ENCODE results near the gene VSIG1.
A peak's percentile ranks its signal among the peaks of the same experiment; 100 is the strongest.

The VSIG1 gene

DNA sequence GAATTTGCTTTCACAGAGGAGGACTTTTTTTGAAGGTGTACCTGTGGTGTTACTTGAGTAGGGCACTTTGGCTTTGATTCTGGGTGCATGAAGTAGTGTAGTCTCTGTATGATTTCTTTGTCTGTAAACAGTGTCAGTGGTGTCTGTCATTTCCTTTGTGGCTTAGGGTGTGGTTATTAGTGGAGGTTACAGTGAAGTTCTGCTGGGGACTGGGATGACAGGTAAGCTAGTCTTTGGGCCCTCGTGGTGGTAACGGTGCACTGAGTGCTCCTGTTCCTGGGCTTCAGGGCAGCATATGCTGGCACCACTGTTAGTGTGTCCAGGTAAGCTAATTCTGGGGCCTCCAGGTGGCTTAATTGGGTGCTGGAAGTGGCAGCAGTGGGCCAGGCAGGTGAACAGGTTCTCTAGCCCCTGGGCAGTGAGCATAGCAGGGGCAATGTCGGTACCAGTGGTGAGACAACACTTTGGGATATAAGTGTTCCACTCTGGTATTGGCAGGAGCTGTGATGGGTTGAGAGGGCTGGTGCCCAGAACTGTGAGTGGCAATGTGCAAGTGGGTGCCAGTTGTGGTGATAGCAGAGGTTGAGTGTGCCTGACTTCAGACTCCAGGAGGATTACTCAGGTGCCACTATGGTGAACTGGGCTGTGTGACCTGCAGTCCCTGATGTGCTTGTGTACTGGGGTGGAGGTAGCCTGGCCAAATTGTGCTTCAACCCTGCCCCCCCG is 26.0 kb upstream of the VSIG1 start:
- no peak overlapping the region for H3K4ac ChIP-seq (ENCODE audit: low read depth in 1 of 2, low read length in 2 of 2)
- DNase-seq: no peak
- H3K4me2 ChIP-seq (ENCODE audit: low read length, poor library complexity, severe bottlenecking): no peak overlapping the region
- no peak overlapping the region for H3K27ac ChIP-seq (ENCODE audit: low read length, poor library complexity, severe bottlenecking)
- no peak overlapping the region for H2BK120ac ChIP-seq (ENCODE audit: low read depth, low read length)
- H4K91ac ChIP-seq (ENCODE audit: low read length): no peak overlapping the region
- H3K4me3 ChIP-seq (ENCODE audit: insufficient read depth in 1 of 2, low read depth in 1 of 2, low read length in 2 of 2): no peak overlapping the region
- H3K14ac ChIP-seq (ENCODE audit: low read length in 2 of 2): peak overlapping the region in 1 of 2 experiments; percentile 32
- H3K4me1 ChIP-seq (ENCODE audit: control insufficient read depth, insufficient read depth, low read depth, low read length): no peaks in the 10 kb centered on the region
- H3K79me1 ChIP-seq (replicated peaks; ENCODE audit: low read length, poor library complexity, severe bottlenecking): no peaks in the 10 kb centered on the region
- no peak overlapping the region for H2BK5ac ChIP-seq (ENCODE audit: low read depth, low read length, poor library complexity, severe bottlenecking)
- H3K9me3 ChIP-seq (ENCODE audit: control insufficient read depth, low read length): peaks cover 10% of the 10 kb centered on the region
- no peak overlapping the region for H3K23ac ChIP-seq (ENCODE audit: low read length in 2 of 2)
- peaks cover 0 to 33% of the 10 kb centered on the region in 2 experiments for H3K27me3 ChIP-seq (ENCODE audit: control insufficient read depth in 1 of 2, insufficient read depth in 1 of 2, low read length in 2 of 2)
- H2BK12ac ChIP-seq (ENCODE audit: low read length in 2 of 2): no peak overlapping the region
- no peaks in the 10 kb centered on the region for H3K36me3 ChIP-seq (ENCODE audit: control insufficient read depth in 1 of 2, insufficient read depth in 2 of 2, low read depth in 1 of 2, low read length in 2 of 2)
- no peak overlapping the region for H3K18ac ChIP-seq (ENCODE audit: low read depth in 1 of 2, low read length in 2 of 2)
- no peak overlapping the region for H4K8ac ChIP-seq (ENCODE audit: low read length)
- 81% methylated on average over 4 of the region's 4 CpGs for WGBS
- no peak overlapping the region for H2AK5ac ChIP-seq (ENCODE audit: low read length, severe bottlenecking)
- no peak overlapping the region for H2AFZ ChIP-seq (ENCODE audit: low read depth, low read length)
- H3K9ac ChIP-seq (ENCODE audit: low read length): no peak overlapping the region
- no peak overlapping the region for H2BK15ac ChIP-seq (ENCODE audit: low read depth, poor library complexity, severe bottlenecking)

DNA sequence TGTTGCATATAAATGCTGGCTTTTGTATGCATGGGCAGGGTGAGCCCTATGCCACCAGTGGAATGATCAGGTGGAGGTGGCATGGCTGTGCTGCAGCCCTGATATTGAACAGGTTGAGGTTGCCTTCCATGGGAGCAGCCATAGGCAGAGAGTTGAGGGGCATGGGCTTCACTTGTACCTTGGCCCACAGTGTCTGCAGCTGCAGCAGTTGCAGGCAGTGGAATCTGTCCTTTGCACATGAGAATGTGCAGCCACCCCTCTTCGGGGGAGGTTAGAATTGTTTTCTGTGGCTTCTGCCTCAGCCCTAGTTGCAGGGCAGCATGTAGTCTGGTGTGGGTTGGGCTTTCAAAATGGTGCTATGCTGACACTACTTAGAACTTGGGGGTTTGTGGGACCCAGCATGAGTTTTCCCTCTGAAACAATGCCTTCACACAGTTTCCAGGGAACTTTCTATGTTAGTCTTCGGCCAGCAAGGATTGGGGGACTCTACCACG is 25.4 kb upstream of the VSIG1 start:
- Histone ChIP-seq H3K4me1 (ENCODE audit: control insufficient read depth, insufficient read depth, low read depth, low read length) (no peaks in the 10 kb centered on the region), H4K8ac (ENCODE audit: low read length) (no peak overlapping the region), H3K27me3 (ENCODE audit: control insufficient read depth in 1 of 2, insufficient read depth in 1 of 2, low read length in 2 of 2) (peaks cover 0 to 33% of the 10 kb centered on the region in 2 experiments), H3K79me1 (replicated peaks; ENCODE audit: low read length, poor library complexity, severe bottlenecking) (no peaks in the 10 kb centered on the region), H2AFZ (ENCODE audit: low read depth, low read length) (no peak overlapping the region), H2BK15ac (ENCODE audit: low read depth, poor library complexity, severe bottlenecking) (no peak overlapping the region), H2BK5ac (ENCODE audit: low read depth, low read length, poor library complexity, severe bottlenecking) (no peak overlapping the region), H2BK12ac (ENCODE audit: low read length in 2 of 2) (no peak overlapping the region), H3K9ac (ENCODE audit: low read length) (no peak overlapping the region), H3K14ac (ENCODE audit: low read length in 2 of 2) (peak overlapping the region in 1 of 2 experiments; percentile 32), H3K4me3 (ENCODE audit: insufficient read depth in 1 of 2, low read depth in 1 of 2, low read length in 2 of 2) (no peak overlapping the region), H3K9me3 (ENCODE audit: control insufficient read depth, low read length) (peaks cover 10% of the 10 kb centered on the region), H4K91ac (ENCODE audit: low read length) (no peak overlapping the region), H3K18ac (ENCODE audit: low read depth in 1 of 2, low read length in 2 of 2) (no peak overlapping the region), H3K36me3 (ENCODE audit: control insufficient read depth in 1 of 2, insufficient read depth in 2 of 2, low read depth in 1 of 2, low read length in 2 of 2) (no peaks in the 10 kb centered on the region), H3K4me2 (ENCODE audit: low read length, poor library complexity, severe bottlenecking) (no peak overlapping the region), H2AK5ac (ENCODE audit: low read length, severe bottlenecking) (no peak overlapping the region), H3K23ac (ENCODE audit: low read length in 2 of 2) (no peak overlapping the region), H2BK120ac (ENCODE audit: low read depth, low read length) (no peak overlapping the region), H3K4ac (ENCODE audit: low read depth in 1 of 2, low read length in 2 of 2) (no peak overlapping the region), H3K27ac (ENCODE audit: low read length, poor library complexity, severe bottlenecking) (no peak overlapping the region)
- WGBS: 48% methylated on average over 3 of the region's 3 CpGs
- no peak for DNase-seq

DNA sequence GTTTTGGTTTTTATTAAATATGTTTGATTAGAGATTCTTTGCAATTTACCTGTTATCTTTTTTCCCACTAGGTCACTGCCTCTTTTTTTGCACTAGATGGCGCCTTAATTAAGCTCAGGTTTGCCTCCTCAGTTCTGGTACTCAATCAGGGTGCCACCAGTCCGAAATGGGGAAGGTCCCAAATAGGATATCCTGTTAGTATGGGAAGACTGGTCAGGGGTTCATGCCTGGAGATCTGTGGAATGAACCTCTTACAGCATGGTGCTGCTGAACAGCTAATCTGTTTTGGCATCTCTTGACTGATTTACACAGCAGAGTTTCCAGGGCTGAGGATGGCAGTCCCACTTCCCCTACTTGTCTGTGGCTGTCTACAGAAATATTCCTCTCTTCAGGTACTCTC is 24.2 kb upstream of the VSIG1 start:
- Histone ChIP-seq H3K9me3 (ENCODE audit: control insufficient read depth, low read length) (peaks cover 9% of the 10 kb centered on the region), H3K4me2 (ENCODE audit: low read length, poor library complexity, severe bottlenecking) (no peak overlapping the region), H3K4me1 (ENCODE audit: control insufficient read depth, insufficient read depth, low read depth, low read length) (no peaks in the 10 kb centered on the region), H3K9ac (ENCODE audit: low read length) (no peak overlapping the region), H3K27ac (ENCODE audit: low read length, poor library complexity, severe bottlenecking) (no peak overlapping the region), H3K4me3 (ENCODE audit: insufficient read depth in 1 of 2, low read depth in 1 of 2, low read length in 2 of 2) (no peak overlapping the region), H3K27me3 (ENCODE audit: control insufficient read depth in 1 of 2, insufficient read depth in 1 of 2, low read length in 2 of 2) (peaks cover 0 to 35% of the 10 kb centered on the region in 2 experiments), H2AK5ac (ENCODE audit: low read length, severe bottlenecking) (no peak overlapping the region), H3K14ac (ENCODE audit: low read length in 2 of 2) (no peak overlapping the region), H2BK120ac (ENCODE audit: low read depth, low read length) (no peak overlapping the region), H4K91ac (ENCODE audit: low read length) (no peak overlapping the region), H3K23ac (ENCODE audit: low read length in 2 of 2) (no peak overlapping the region), H2BK15ac (ENCODE audit: low read depth, poor library complexity, severe bottlenecking) (no peak overlapping the region), H2AFZ (ENCODE audit: low read depth, low read length) (no peak overlapping the region), H3K79me1 (replicated peaks; ENCODE audit: low read length, poor library complexity, severe bottlenecking) (no peaks in the 10 kb centered on the region), H2BK12ac (ENCODE audit: low read length in 2 of 2) (no peak overlapping the region), H4K8ac (ENCODE audit: low read length) (no peak overlapping the region), H3K36me3 (ENCODE audit: control insufficient read depth in 1 of 2, insufficient read depth in 2 of 2, low read depth in 1 of 2, low read length in 2 of 2) (no peaks in the 10 kb centered on the region), H2BK5ac (ENCODE audit: low read depth, low read length, poor library complexity, severe bottlenecking) (no peak overlapping the region), H3K18ac (ENCODE audit: low read depth in 1 of 2, low read length in 2 of 2) (no peak overlapping the region), H3K4ac (ENCODE audit: low read depth in 1 of 2, low read length in 2 of 2) (no peak overlapping the region)
- no peak for DNase-seq
- WGBS: no CpG with 5 or more reads among the region's 2 CpGs

DNA sequence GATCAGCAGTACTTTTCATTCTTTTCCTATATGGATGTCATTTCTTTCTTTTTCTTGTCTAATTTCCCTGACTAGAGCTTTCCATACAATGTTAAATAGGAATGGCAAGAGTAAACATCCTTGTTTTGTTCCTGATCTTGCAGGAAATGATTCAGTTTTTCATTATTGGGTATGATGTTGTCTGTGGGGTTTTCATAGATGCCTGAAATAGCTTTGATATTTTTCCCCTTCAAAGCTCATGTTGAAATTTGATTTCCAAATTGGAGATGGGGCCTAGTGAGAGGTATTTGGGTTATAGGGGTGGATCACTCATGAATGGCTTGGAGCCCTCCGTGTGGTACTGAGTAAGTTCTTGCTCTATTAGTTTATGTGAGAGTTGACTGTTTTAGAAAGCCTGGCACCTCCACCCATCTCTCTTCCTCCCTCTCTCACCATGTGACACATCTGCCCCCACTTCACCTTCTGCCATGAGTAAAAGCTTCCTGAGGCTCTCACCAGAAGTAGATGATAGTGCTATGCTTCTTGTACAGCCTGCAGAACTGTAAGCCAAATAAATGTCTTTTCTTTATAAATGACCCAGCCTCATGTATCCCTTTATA is 22.3 kb upstream of the VSIG1 start:
- Histone ChIP-seq H2AK5ac (ENCODE audit: low read length, severe bottlenecking) (no peak overlapping the region), H3K23ac (ENCODE audit: low read length in 2 of 2) (no peak overlapping the region), H3K4ac (ENCODE audit: low read depth in 1 of 2, low read length in 2 of 2) (no peak overlapping the region), H3K4me1 (ENCODE audit: control insufficient read depth, insufficient read depth, low read depth, low read length) (no peaks in the 10 kb centered on the region), H3K79me1 (replicated peaks; ENCODE audit: low read length, poor library complexity, severe bottlenecking) (no peaks in the 10 kb centered on the region), H3K4me3 (ENCODE audit: insufficient read depth in 1 of 2, low read depth in 1 of 2, low read length in 2 of 2) (no peak overlapping the region), H3K18ac (ENCODE audit: low read depth in 1 of 2, low read length in 2 of 2) (no peak overlapping the region), H2BK15ac (ENCODE audit: low read depth, poor library complexity, severe bottlenecking) (no peak overlapping the region), H3K4me2 (ENCODE audit: low read length, poor library complexity, severe bottlenecking) (no peak overlapping the region), H2BK12ac (ENCODE audit: low read length in 2 of 2) (no peak overlapping the region), H3K9ac (ENCODE audit: low read length) (no peak overlapping the region), H3K9me3 (ENCODE audit: control insufficient read depth, low read length) (no peaks in the 10 kb centered on the region), H3K14ac (ENCODE audit: low read length in 2 of 2) (no peak overlapping the region), H2BK5ac (ENCODE audit: low read depth, low read length, poor library complexity, severe bottlenecking) (no peak overlapping the region), H4K8ac (ENCODE audit: low read length) (no peak overlapping the region), H3K36me3 (ENCODE audit: control insufficient read depth in 1 of 2, insufficient read depth in 2 of 2, low read depth in 1 of 2, low read length in 2 of 2) (no peaks in the 10 kb centered on the region), H4K91ac (ENCODE audit: low read length) (no peak overlapping the region), H2BK120ac (ENCODE audit: low read depth, low read length) (no peak overlapping the region), H2AFZ (ENCODE audit: low read depth, low read length) (no peak overlapping the region), H3K27ac (ENCODE audit: low read length, poor library complexity, severe bottlenecking) (no peak overlapping the region), H3K27me3 (ENCODE audit: control insufficient read depth in 1 of 2, insufficient read depth in 1 of 2, low read length in 2 of 2) (peaks cover 0 to 46% of the 10 kb centered on the region in 2 experiments)
- DNase-seq: no peak
- WGBS: no CpG with 5 or more reads among the region's 1 CpG

Data from mesenchymal stem cell (in vitro differentiated cells and primary cell).